ENCODE measurements around the gene GDPD3.

GDPD3 gene

DNA sequence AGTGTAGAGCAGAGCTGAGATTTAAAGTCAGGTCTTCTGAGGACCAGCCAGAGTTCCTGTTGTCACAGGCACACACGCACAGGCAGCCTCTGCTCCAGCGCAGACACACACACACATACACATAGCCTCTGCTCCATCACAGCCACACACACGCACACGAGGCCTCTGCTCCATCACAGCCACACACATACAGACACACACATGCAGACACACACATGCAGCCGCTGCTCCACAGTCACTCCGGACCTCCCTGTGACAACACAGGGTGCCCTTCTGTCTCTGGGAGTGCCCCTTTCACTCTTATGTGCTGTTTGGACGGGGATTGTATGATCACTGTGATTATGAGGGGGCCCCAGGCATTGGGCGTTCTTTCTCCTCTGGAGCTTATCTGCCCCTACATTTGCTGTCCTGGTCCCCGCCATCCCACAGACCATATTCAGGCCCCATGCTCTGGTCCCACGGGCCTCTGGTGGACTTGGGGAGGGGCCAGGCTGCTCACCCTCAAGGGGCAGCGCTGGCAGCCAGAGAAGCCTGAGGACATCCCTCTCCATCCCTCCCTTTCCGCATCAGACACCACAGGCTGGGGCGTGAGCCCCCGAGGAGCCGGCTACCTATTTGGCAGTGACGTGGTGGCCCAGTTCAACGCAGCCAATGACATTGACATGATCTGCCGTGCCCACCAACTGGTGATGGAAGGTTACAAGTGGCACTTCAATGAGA lies 29.1 kb downstream of the GDPD3 start:
- intact Hi-C loops (cut with DNase I) = no loop called here
- DNase-seq = peak in 2 of 10 donors; percentile 47 to 50

GRCh38 chr16:30083216-30084055 lies 29.9 kb downstream of the GDPD3 start:
- intact Hi-C loops (cut with DNase I) = no loop called here
- peak in 2 of 10 donors; percentile 47 to 64 for DNase-seq

DNA sequence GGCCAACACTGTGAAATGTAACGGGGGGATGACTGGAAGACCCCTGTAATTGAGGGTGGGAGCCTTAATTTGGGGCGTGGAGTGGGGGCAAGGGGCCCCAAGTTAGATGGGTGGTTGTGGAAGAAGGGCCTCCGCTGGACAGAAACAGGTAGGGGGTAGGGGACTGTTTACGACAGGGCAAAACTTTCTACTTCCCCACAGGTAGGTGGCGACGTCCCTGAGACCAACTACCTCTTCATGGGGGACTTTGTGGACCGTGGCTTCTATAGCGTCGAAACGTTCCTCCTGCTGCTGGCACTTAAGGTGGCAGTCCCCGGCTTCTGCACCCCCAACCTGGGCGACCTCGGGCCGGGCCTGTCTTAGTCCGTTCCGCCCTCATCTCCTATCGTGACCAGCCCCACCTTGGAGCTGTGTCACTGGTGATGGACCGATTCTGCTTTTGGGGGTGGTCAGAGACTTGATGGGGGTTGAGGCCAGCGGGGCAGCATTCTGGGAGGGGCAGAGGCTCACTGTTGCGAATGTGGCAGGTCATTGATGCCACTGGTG lies 30.7 kb downstream of the GDPD3 start:
- intact Hi-C loops (cut with DNase I) = no loop called here
- DNase-seq = peak in 2 of 10 donors; percentile 43 to 46

- intact Hi-C loops (cut with DNase I) = loop anchor here (1.0 kb wide), 1 partner anchor 36 kb away; no protein-coding TSS in a partner anchor
- peak in 2 of 10 donors; percentile 46 to 67 for DNase-seq
These were observed 33.9 kb downstream of the GDPD3 start for GRCh38 chr16:30079480-30079879.

DNA sequence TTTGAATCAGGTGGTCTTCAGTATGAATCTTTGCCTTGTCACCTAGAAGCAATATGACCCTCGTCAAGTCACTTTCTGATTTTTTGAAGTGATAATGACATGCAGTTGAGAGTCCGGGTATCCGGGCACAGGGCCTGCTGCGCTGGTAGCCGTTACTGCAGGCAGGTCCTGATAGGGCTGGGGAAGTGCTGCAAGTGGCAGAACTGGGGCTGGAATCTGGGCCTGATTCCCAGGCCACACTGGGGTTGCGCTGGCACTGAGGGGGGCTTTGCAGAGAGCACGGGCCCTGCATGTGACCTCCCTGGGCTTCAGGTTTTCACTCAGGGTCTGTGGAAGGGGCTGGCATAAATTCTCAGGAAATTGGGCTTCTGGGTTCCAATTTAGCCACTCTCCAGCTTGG lies 34.6 kb downstream of the GDPD3 start:
- peak in 2 of 10 donors; percentile 9 to 27 for DNase-seq
- intact Hi-C loops (cut with DNase I) = loop anchor here (1.0 kb wide), 1 partner anchor 37 kb away; no protein-coding TSS in a partner anchor

DNA sequence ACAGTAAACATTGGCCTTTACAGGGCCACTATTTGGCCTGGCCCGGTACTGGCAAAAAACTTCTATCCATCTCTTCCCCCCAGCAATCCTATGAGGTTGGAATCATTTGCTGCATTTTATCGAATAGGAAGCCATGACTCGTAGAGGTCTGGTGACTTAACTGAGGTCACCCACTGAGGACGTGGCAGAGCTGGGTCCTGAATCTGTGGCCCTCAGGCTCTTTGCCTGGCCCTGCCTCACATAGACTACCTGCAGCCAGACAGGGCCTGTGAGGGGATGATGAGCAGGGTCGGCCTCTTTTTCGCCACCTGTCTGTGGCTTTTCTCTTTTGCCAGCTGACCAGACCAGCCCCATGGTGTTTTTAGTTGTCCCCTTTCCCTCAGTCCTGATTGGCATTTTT lies 35.7 kb downstream of the GDPD3 start:
- intact Hi-C loops (cut with DNase I) = no loop called here
- peak in 1 of 10 donors; percentile 26 for DNase-seq

DNA sequence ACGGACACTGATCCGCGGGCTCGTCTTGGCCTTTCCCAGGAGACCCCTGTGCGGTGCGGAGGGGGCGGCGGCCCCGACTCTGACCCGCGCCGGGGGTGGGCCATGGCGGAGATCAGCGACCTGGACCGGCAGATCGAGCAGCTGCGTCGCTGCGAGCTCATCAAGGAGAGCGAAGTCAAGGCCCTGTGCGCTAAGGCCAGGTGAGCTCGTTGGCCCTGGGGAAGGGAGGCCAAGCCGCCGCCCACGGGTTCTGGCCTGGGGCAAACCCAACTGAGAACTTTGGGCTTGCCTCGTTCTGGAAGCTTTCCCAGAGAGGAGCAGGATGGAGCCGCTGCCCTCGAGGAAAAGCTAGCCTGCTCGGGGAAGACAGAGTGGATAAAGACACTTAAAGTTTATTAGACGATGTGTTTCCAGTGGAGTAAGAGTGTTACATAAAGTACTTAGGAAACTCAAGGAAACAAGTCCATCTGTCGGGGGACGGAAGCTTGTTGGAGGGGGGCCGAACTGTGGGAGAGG lies 37.0 kb downstream of the GDPD3 start:
- DNase-seq = peak in 2 of 10 donors; percentile 9 to 52
- intact Hi-C loops (cut with DNase I) = no loop called here

GRCh38 chr16:30075503-30076275 lies 37.6 kb downstream of the GDPD3 start, which contains the start of gene PPP4C:
Gene PPP4C (plus strand): TSS chr16:30075994. CDS start chr16:30076378, 384 bp downstream.
- DNase-seq = peak; percentile 84 to 98 (median 92)
- intact Hi-C loops (cut with DNase I) = no loop called here

- DNase-seq = no peak
- intact Hi-C loops (cut with DNase I) = no loop called here
These were observed 42.8 kb downstream of the GDPD3 start for GRCh38 chr16:30070490-30070889.

DNA sequence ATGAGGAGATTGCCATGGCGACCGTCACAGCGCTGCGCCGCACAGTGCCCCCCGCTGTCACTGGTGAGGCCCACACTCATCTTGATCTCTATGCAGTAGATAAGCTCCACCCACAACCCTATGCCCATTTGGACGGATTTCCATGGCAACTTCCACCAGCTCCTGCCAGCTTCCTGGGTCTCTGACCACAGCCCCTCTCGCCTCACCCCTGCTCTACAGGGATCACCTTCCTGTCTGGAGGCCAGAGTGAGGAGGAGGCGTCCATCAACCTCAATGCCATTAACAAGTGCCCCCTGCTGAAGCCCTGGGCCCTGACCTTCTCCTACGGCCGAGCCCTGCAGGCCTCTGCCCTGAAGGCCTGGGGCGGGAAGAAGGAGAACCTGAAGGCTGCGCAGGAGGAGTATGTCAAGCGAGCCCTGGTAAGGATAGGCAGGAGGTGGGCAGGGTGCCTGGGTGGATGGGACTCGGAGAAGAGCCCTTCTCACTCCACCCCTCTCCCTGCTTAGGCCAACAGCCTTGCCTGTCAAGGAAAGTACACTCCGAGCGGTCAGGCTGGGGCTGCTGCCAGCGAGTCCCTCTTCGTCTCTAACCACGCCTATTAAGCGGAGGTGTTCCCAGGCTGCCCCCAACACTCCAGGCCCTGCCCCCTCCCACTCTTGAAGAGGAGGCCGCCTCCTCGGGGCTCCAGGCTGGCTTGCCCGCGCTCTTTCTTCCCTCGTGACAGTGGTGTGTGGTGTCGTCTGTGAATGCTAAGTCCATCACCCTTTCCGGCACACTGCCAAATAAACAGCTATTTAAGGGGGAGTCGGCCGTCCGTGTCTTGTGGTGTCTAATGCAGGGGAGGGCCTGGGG lies 43.5 kb downstream of the GDPD3 start:
- DNase-seq = no peak
- intact Hi-C loops (cut with DNase I) = no loop called here

DNA sequence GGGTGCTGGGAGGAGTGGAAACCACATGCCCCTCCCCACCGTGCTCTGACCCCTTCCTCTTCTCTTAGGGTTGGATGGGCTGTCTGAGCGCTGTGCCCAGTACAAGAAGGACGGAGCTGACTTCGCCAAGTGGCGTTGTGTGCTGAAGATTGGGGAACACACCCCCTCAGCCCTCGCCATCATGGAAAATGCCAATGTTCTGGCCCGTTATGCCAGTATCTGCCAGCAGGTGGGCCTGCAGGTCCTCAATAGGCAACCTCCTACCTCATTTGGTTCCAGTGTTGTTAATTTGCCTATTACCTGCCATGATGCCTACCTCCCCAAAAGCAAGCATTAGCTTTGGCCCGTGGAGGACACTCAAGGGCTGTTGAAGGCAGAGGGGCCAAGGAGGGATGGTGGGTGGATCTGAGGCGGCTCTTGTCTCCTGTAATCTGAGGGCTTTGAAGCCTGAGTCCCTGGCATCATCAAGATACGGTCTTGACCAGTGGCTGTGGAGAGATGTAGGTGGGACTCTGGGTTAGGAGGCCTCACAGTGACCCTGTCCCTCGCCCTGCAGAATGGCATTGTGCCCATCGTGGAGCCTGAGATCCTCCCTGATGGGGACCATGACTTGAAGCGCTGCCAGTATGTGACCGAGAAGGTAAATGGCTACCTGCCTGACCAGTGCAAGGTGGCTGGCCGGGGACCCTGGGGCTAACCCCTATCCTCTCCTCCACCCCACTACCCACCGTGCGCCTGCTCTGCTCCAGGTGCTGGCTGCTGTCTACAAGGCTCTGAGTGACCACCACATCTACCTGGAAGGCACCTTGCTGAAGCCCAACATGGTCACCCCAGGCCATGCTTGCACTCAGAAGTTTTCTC lies 44.4 kb downstream of the GDPD3 start:
- intact Hi-C loops (cut with DNase I) = no loop called here
- DNase-seq = peak in 1 of 10 donors; percentile 46

DNA sequence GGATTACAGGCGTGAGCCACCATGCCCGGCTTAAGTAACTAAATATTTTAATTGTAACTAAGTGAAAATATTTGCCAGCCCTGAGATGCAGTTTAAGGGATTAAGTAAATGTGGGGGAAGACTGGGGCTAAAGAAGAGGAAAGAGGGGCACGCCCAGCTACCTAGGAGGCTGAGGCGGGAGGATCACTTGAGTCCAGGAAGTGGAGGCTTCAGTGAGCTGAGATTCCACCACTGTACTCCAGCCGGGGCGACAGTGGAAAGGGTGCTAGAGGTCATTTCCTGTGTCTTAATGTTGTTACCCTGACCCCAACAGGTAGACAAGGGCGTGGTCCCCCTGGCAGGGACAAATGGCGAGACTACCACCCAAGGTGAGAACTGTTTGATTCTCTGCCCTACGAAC lies 45.0 kb downstream of the GDPD3 start:
- intact Hi-C loops (cut with DNase I) = no loop called here
- no peak for DNase-seq

GRCh38 chr16:30067584-30067916 lies 45.8 kb downstream of the GDPD3 start:
- DNase-seq = no peak
- intact Hi-C loops (cut with DNase I) = no loop called here

DNA sequence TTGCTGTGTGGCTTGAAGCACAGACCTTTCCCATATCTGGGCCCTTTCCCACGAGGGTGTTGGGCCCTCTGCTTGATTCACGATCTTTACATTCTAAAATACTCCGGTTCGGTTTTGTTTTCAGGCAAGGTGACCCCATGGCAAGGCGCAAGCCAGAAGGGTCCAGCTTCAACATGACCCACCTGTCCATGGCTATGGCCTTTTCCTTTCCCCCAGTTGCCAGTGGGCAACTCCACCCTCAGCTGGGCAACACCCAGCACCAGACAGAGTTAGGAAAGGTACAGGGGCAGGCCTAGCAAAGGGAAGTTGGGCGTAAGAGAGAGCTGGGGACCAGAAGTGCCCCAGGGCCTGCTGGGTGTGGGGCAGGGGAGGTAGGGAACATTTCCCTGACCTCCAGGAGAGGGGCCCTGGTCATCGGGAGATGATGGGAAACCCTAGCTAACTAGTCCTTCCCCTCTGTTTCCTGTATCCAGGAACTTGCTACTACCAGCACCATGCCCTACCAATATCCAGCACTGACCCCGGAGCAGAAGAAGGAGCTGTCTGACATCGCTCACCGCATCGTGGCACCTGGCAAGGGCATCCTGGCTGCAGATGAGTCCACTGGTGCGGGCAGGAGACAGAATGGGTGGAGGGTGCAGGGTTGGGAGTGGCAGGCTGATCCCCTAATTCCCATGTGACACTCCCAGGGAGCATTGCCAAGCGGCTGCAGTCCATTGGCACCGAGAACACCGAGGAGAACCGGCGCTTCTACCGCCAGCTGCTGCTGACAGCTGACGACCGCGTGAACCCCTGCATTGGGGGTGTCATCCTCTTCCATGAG lies 46.4 kb downstream of the GDPD3 start:
- intact Hi-C loops (cut with DNase I) = no loop called here

GRCh38 chr16:30065943-30066760 lies 47.2 kb downstream of the GDPD3 start:
- peak in 1 of 10 donors; percentile 55 for DNase-seq
- intact Hi-C loops (cut with DNase I) = loop anchor here (2.0 kb wide), 1 partner anchor 57 kb away; the partner anchor contains the start of gene MAPK3

More for the DNA sequence above, 46.4 kb downstream of the GDPD3 start:
- DNase-seq = peak in 2 of 10 donors; percentile 15 to 34

Measured in posterior cingulate gyrus (tissue), 11 donors.